AG08396 (cell line): Measurements from ENCODE around the gene TM4SF18.
A peak's percentile ranks its signal among the peaks of the same experiment; 100 is the strongest.
"Not testable (repeated sequence)": the region's sequence is repeated elsewhere in the genome, so short reads cannot be mapped to it uniquely, and the experiment has no call there.

Experiments used
- DNase-seq: peaks from one replicate; pipeline ENCODE4 v3.0.0; 2012; ENCODE audit warnings: low spot score, mixed read lengths

The TM4SF18 gene

GRCh38 chr3:149368674-149369497, 35.5 kb upstream of the TM4SF18 start:
- DNase-seq = no peak

GRCh38 chr3:149368201-149368673, 34.8 kb upstream of the TM4SF18 start:
- DNase-seq = no peak

- DNase-seq = no peak
Measured at GRCh38 chr3:149366941-149367840, 33.8 kb upstream of the TM4SF18 start.

- no peak for DNase-seq
Measured at GRCh38 chr3:149366031-149366430, 32.6 kb upstream of the TM4SF18 start.

GRCh38 chr3:149364624-149365023, 31.2 kb upstream of the TM4SF18 start:
- no peak for DNase-seq

- no peak for DNase-seq
Measured at GRCh38 chr3:149363053-149363452, 29.6 kb upstream of the TM4SF18 start.

GRCh38 chr3:149362366-149362765, 28.9 kb upstream of the TM4SF18 start:
- DNase-seq = no peak

- DNase-seq = no peak
Measured at GRCh38 chr3:149356630-149357029, 23.2 kb upstream of the TM4SF18 start.

- no peak for DNase-seq
Measured at GRCh38 chr3:149356044-149356592, 22.7 kb upstream of the TM4SF18 start.

- DNase-seq = no peak
Measured at GRCh38 chr3:149353581-149354184, 20.2 kb upstream of the TM4SF18 start.

GRCh38 chr3:149352556-149352955, 19.1 kb upstream of the TM4SF18 start:
- DNase-seq = peak; percentile 63

- DNase-seq = no peak
Measured at GRCh38 chr3:149343951-149344350, 10.5 kb upstream of the TM4SF18 start.

GRCh38 chr3:149342413-149343380, 9.3 kb upstream of the TM4SF18 start:
- DNase-seq = peak; percentile 18

GRCh38 chr3:149340310-149340933, 7.0 kb upstream of the TM4SF18 start:
- DNase-seq = no peak

GRCh38 chr3:149339931-149340309, 6.5 kb upstream of the TM4SF18 start:
- DNase-seq = peak; percentile 88

GRCh38 chr3:149337486-149337885, 4.0 kb upstream of the TM4SF18 start:
- not testable (repeated sequence) for DNase-seq

GRCh38 chr3:149336925-149337324, 3.5 kb upstream of the TM4SF18 start:
- DNase-seq = no peak

- DNase-seq = no peak
Measured at GRCh38 chr3:149332771-149333170, 665 bp downstream of the TM4SF18 start.

GRCh38 chr3:149332227-149332765, 1.1 kb downstream of the TM4SF18 start:
- DNase-seq = no peak

- no peak for DNase-seq
Measured at GRCh38 chr3:149331396-149331795, 2.0 kb downstream of the TM4SF18 start.
